ENCODE data around the gene B3GALT5. TPM values are rescaled to one million over a fixed set of nuclear protein-coding genes. Genes with fewer than 3 reads are reported as not detected.
A peak's percentile ranks its signal among the peaks of the same experiment; 100 is the strongest.

B3GALT5 gene
- total RNA-seq, 4 donors from 2014 or later, result 0.27 to 7.4 (median 4.3) TPM

DNA sequence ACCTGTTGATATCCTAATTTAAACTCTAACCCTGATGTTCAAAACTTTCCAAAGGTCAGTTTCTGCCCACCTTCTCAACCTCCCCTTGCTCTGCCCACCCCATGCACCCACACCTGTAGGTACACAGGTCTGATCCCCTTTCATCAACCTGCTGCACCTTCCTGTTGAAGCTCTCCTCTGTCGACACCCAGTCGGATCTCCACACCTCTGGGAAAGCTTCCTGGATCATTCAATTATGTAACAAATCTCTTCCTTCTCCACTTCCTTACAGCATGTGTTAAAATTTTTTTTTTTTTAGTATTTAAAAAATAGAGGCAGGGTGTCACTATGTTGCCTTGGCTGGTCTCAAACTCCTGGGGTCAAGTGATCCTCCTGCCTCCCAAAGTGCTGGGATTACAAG is 87.6 kb downstream of the B3GALT5 start:
- H3K4me1 ChIP-seq, result no peaks in the 10 kb centered on the region
- no peaks in the 10 kb centered on the region for H3K9me3 ChIP-seq
- intact Hi-C loops (cut with DNase I), result no loop called here
- no peaks in the 10 kb centered on the region for H3K36me3 ChIP-seq
- H3K27ac ChIP-seq, result no peak overlapping the region
- TF ChIP-seq, protein P1, sequence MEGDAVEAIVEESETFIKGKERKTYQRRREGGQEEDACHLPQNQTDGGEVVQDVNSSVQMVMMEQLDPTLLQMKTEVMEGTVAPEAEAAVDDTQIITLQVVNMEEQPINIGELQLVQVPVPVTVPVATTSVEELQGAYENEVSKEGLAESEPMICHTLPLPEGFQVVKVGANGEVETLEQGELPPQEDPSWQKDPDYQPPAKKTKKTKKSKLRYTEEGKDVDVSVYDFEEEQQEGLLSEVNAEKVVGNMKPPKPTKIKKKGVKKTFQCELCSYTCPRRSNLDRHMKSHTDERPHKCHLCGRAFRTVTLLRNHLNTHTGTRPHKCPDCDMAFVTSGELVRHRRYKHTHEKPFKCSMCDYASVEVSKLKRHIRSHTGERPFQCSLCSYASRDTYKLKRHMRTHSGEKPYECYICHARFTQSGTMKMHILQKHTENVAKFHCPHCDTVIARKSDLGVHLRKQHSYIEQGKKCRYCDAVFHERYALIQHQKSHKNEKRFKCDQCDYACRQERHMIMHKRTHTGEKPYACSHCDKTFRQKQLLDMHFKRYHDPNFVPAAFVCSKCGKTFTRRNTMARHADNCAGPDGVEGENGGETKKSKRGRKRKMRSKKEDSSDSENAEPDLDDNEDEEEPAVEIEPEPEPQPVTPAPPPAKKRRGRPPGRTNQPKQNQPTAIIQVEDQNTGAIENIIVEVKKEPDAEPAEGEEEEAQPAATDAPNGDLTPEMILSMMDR (IDR thresholded peaks at IDR 0.05), result no peak
- no peak for TF ChIP-seq POLR2A (IDR thresholded peaks at IDR 0.05)
- no peak for DNase-seq
- no peaks in the 10 kb centered on the region for H3K27me3 ChIP-seq
- 85% methylated on average over 2 of the region's 2 CpGs for WGBS, 2 donors
- H3K4me3 ChIP-seq (replicated peaks in 1 of 3), result no peak overlapping the region

- no peak for DNase-seq
- TF ChIP-seq, protein P1 (IDR thresholded peaks at IDR 0.05), result no peak
- no peak for TF ChIP-seq POLR2A (IDR thresholded peaks at IDR 0.05)
Observed at GRCh38 chr21:39703578-39703977, 90.8 kb downstream of the B3GALT5 start.

GRCh38 chr21:39705849-39706248 is 93.1 kb downstream of the B3GALT5 start:
- no peak overlapping the region for H3K4me3 ChIP-seq (replicated peaks in 1 of 3)
- no peak for DNase-seq
- H3K36me3 ChIP-seq, result no peaks in the 10 kb centered on the region
- H3K27ac ChIP-seq, result no peak overlapping the region
- TF ChIP-seq, protein P1 (IDR thresholded peaks at IDR 0.05), result peak in 1 of 6 experiments; percentile 21
- TF ChIP-seq POLR2A (IDR thresholded peaks at IDR 0.05), result no peak
- intact Hi-C loops (cut with DNase I), result no loop called here
- H3K9me3 ChIP-seq, result no peaks in the 10 kb centered on the region
- no peaks in the 10 kb centered on the region for H3K27me3 ChIP-seq
- WGBS, 2 donors, result 85 to 89% methylated on average over 2 of the region's 2 CpGs
- no peaks in the 10 kb centered on the region for H3K4me1 ChIP-seq

More at GRCh38 chr21:39703578-39703977, 90.8 kb downstream of the B3GALT5 start:
- no peaks in the 10 kb centered on the region for H3K9me3 ChIP-seq
- H3K27ac ChIP-seq, result no peak overlapping the region
- no peaks in the 10 kb centered on the region for H3K4me1 ChIP-seq
- no peaks in the 10 kb centered on the region for H3K36me3 ChIP-seq
- no peak overlapping the region for H3K4me3 ChIP-seq (replicated peaks in 1 of 3)
- H3K27me3 ChIP-seq, result no peaks in the 10 kb centered on the region
- intact Hi-C loops (cut with DNase I), result no loop called here
- 78 to 79% methylated on average over 1 of the region's 1 CpG for WGBS, 2 donors

DNA sequence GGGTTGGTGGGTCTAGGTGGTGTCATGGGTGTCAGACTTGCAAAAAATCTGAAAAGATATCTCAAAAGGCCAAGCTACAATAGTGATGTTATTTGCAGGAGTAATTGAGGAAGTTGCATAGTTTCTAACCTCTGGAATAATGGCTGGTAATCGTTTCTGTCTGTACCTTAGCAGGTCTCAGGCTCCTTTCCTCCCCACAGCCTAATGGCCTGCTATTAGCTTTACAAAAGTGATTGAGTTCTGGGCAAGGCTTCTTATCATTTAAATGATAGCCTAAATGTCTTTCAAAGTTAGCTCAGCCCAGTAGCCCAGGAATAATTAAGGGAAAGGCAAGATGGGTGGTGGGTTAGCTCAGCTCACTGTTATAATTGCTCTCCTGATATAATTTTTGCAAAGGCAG is 94.6 kb downstream of the B3GALT5 start:
- no peak for DNase-seq
- H3K27ac ChIP-seq, result no peak overlapping the region
- 43 to 52% methylated on average over 1 of the region's 1 CpG for WGBS, 2 donors
- H3K4me1 ChIP-seq, result no peaks in the 10 kb centered on the region
- H3K36me3 ChIP-seq, result no peaks in the 10 kb centered on the region
- H3K4me3 ChIP-seq (replicated peaks in 1 of 3), result no peak overlapping the region
- TF ChIP-seq POLR2A (IDR thresholded peaks at IDR 0.05), result no peak
- TF ChIP-seq, protein P1 (IDR thresholded peaks at IDR 0.05), result no peak
- no peaks in the 10 kb centered on the region for H3K9me3 ChIP-seq
- intact Hi-C loops (cut with DNase I), result no loop called here
- no peaks in the 10 kb centered on the region for H3K27me3 ChIP-seq

- 88 to 98% methylated on average over 6 to 8 of the region's 8 CpGs for WGBS, 2 donors
- no peaks in the 10 kb centered on the region for H3K4me1 ChIP-seq
- intact Hi-C loops (cut with DNase I), result no loop called here
Observed at GRCh38 chr21:39710866-39711265, 98.1 kb downstream of the B3GALT5 start.

More at GRCh38 chr21:39710866-39711265, 98.1 kb downstream of the B3GALT5 start:
- Histone ChIP-seq H3K9me3 (no peaks in the 10 kb centered on the region), H3K27me3 (no peaks in the 10 kb centered on the region), H3K27ac (no peak overlapping the region), H3K36me3 (no peaks in the 10 kb centered on the region), H3K4me3 (replicated peaks in 1 of 3) (no peak overlapping the region)
- no peak for TF ChIP-seq POLR2A (IDR thresholded peaks at IDR 0.05)
- TF ChIP-seq, protein P1 (IDR thresholded peaks at IDR 0.05), result no peak
- no peak for DNase-seq
